Fibroblast of lung (primary cell): Measurements from ENCODE around the gene NOC4L.

Experiments
- CTCF ChIP-seq, 2 donors: IDR thresholded peaks in 1 of 2; conservative IDR thresholded peaks in 1 of 2; 1 replicate in 1 of 2; 2 replicates in 1 of 2; pipeline ENCODE4 v1.5.1; 2011 to 2012; ENCODE audit warnings: low read length in 2 of 2, control low read depth in 1 of 2, inconsistent platforms in 1 of 2, low read depth in 1 of 2, mild to moderate bottlenecking in 1 of 2
- EZH2 ChIP-seq: IDR thresholded peaks from 2 replicates; pipeline ENCODE4 v1.5.1; 2012; ENCODE audit warnings: low read length, control low read depth, mild to moderate bottlenecking; ENCODE audit errors: missing control alignments

GRCh38 chr12:132199101-132199500 lies 54.8 kb downstream of the NOC4L start:
- TF ChIP-seq CTCF (conservative IDR thresholded peaks at IDR 0.05 in 1 of 2, IDR thresholded peaks at IDR 0.05 in 1 of 2; ENCODE audit: low read depth in 1 of 2, low read length in 2 of 2), result no peak
- no peak for TF ChIP-seq EZH2
